Fibroblast of pulmonary artery (primary cell): ENCODE results near the gene EMC1.
"Not testable (repeated sequence)": the region's sequence is repeated elsewhere in the genome, so short reads cannot be mapped to it uniquely, and the experiment has no call there.

Experiments used
- DNase-seq: peaks from one replicate; pipeline ENCODE4 v3.0.0-alpha.2; 2010; ENCODE audit warnings: low read depth
- H3K4me3 ChIP-seq: replicated peaks from 2 replicates; pipeline ENCODE4 v1.5.1; 2011; ENCODE audit warnings: low read depth, mild to moderate bottlenecking, control low read depth, low read length, moderate library complexity
- CTCF ChIP-seq: IDR thresholded peaks from 2 replicates; pipeline ENCODE4 v1.5.1; 2011; ENCODE audit warnings: mild to moderate bottlenecking, control low read depth, low read length, inconsistent platforms; ENCODE audit errors: missing control alignments

Gene EMC1

GRCh38 chr1:19269427-19270342 is 18.4 kb upstream of the EMC1 start:
- H3K4me3 ChIP-seq, result not testable (repeated sequence)
- peak; percentile 13 for DNase-seq
- TF ChIP-seq CTCF, result peak; percentile 5

GRCh38 chr1:19268445-19268844 is 17.1 kb upstream of the EMC1 start:
- DNase-seq, result no peak
- no peak overlapping the region for H3K4me3 ChIP-seq
- no peak for TF ChIP-seq CTCF

GRCh38 chr1:19262744-19263143 is 11.4 kb upstream of the EMC1 start:
- DNase-seq, result no peak
- TF ChIP-seq CTCF, result no peak
- H3K4me3 ChIP-seq, result no peak overlapping the region

GRCh38 chr1:19262047-19262446 is 10.7 kb upstream of the EMC1 start:
- DNase-seq, result no peak
- TF ChIP-seq CTCF, result no peak
- no peak overlapping the region for H3K4me3 ChIP-seq

- no peak for TF ChIP-seq CTCF
- DNase-seq, result peak; percentile 32
- no peak overlapping the region for H3K4me3 ChIP-seq
Measured at GRCh38 chr1:19260211-19261138, 9.2 kb upstream of the EMC1 start.

GRCh38 chr1:19258353-19258752 is 7.0 kb upstream of the EMC1 start:
- no peak for DNase-seq
- TF ChIP-seq CTCF, result no peak
- no peak overlapping the region for H3K4me3 ChIP-seq
